GM12873 (cell line): Measurements from ENCODE around the gene ZBTB7A.

ENCODE experiments used
- TF ChIP-seq, protein P1 (sequence below): IDR thresholded peaks from 2 replicates; pipeline ENCODE4 v1.5.1; 2012; ENCODE audit warnings: low read depth, mild to moderate bottlenecking, moderate library complexity, low read length, control low read depth; ENCODE audit not compliant: insufficient read depth; ENCODE audit errors: missing control alignments

Gene ZBTB7A

DNA sequence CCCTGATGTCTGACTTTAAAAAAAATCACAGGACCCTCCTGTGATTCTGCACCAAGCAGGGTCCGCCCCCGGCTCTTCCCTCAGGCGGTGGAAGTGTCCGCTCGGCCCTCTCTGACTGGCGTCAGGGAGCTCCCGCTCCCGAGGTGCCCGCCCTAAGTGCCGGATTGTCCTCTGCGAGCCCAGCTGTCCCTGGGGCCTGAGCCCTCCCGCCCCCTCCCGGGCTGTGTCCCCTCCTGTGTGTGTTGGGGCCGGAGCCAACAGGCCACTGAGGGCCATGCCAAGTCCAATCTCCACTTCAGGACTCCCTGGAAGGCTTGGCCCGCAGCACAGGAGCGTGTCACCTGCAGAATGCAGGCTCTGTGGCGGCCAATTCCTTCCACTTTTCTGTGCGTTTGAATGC lies 31.8 kb upstream of the ZBTB7A start:
- TF ChIP-seq, protein P1, sequence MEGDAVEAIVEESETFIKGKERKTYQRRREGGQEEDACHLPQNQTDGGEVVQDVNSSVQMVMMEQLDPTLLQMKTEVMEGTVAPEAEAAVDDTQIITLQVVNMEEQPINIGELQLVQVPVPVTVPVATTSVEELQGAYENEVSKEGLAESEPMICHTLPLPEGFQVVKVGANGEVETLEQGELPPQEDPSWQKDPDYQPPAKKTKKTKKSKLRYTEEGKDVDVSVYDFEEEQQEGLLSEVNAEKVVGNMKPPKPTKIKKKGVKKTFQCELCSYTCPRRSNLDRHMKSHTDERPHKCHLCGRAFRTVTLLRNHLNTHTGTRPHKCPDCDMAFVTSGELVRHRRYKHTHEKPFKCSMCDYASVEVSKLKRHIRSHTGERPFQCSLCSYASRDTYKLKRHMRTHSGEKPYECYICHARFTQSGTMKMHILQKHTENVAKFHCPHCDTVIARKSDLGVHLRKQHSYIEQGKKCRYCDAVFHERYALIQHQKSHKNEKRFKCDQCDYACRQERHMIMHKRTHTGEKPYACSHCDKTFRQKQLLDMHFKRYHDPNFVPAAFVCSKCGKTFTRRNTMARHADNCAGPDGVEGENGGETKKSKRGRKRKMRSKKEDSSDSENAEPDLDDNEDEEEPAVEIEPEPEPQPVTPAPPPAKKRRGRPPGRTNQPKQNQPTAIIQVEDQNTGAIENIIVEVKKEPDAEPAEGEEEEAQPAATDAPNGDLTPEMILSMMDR: no peak

DNA sequence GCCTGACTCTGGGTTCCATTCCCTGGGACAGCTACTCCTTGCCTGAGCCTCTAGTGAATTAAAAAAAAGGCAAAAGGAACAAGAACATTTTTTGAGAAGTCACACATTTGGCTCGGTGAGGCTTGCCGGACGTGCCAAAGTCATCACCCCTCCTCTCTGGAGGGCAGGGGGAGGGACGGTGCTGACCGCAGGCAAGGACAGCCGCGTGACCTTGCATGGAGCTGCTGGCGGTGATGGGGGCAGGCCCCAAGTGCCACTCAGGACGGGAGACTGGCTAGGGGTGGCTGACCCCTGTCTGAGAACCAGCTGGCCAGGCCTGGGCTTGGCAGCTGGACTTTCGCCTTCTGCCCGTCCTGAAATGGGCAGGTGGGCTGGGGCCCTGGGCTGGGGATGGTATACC lies 30.8 kb upstream of the ZBTB7A start:
- TF ChIP-seq, protein P1: no peak

DNA sequence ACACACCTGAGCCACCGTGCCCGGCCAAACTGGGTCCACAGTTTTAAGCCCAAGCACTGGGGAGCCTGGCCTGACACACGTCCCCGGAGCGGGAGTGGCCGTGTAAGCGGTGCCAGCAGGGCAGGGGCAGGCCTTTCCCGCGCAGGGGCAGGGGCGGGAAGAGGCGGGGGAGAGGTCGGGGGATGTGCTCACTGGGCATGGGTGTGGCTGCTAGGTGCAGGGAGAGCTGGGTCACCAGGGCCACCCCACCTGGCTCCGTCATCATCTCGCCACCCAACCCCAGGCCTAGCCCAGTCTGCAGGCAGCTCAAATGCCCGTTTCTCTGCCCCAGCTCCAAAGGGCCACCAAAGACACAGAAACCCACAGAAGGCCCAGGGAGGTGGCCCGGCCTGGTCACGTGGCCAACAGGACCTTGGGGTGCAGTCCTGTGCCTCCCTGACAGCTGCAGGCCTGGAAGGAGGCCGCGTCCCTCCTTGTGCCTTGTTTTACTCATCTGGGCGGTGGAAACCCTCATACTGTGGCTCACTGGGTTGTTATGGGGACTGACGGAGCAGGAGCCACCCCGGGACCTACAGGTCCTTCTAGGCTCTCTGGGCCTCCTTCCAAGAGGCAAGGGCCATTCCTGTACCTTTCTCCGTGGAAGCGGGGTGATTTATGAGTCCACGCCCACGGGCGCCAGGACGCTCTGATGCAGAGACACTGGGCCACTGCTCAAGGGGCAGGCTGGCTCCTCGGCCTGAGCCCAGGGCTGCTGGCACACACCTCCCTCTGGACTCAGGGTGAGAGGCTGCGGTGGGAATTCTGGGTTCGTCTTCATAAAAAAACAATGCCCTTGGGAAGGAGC lies 29.6 kb upstream of the ZBTB7A start:
- TF ChIP-seq, protein P1: no peak

DNA sequence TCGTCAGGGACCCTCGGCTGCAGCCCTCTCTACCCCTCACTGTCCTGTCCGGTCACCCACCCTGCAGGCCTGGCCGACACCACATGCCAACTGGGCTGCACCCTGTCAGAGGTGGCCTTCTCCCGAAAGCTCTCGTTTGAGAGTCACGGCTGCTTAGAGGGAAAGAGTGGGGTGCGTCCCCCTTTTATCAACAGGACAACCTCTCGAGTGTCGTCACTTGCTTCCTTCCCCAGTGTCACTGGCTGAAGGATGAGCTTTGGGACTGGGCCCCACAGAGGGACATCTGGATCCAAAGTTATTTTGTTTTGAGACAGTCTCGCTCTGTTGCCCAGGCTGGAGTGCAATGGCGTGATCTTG lies 28.8 kb upstream of the ZBTB7A start:
- TF ChIP-seq, protein P1: no peak

DNA sequence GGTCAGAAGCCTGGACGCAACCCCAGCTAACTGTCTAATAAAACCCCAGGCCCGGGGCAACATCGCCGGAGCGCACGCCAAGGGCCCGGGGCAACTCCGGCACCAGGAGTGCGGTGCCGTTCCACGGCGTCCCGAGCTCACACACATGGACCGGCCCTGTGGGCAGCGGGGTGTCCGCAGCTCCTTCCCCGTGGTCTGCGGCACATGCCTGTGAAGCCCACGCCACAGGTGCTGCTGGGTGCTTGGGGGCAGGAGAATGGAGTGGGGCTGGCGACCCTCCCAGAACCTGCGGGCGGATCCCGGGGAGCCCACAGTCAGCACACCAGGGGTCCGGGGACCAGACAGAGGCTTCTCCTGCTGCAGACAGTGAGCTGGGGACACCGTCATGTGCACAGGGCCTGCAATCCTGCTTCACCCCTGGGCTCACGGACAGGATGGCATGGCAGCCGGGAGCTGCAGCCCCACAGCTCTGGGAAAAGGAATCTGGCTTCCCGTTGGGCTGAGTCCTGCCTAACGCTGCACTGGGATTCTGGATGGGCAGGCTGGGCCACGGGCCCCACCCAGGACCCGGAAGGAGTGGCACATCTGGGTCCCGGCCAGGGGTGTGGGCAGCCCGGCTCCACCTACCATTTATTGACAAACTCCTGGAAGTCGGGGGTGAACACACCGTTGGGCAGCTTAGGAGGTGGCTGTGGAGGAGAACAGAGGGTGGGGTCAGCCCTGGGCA lies 28.2 kb upstream of the ZBTB7A start:
- TF ChIP-seq, protein P1: no peak

DNA sequence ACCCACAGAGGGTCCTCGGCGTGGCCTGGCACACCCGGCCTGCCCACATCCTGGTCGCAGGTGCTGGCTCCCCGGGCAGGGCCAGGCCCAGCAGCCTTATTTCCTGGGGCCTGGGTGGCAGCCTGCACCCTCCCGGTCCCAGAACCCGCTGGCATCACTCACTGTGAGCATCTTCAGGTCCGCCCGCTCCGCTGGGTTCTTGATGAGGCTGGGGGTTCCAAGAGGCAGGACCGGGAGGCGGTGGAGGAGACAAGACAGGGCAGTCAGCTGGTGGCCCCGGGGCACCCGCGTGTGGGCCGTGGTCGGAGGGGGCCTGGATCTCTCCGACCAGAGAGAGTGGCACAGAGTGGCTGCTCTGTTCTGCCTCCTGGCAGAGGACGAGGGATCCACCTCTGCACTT lies 27.6 kb upstream of the ZBTB7A start:
- TF ChIP-seq, protein P1: no peak

DNA sequence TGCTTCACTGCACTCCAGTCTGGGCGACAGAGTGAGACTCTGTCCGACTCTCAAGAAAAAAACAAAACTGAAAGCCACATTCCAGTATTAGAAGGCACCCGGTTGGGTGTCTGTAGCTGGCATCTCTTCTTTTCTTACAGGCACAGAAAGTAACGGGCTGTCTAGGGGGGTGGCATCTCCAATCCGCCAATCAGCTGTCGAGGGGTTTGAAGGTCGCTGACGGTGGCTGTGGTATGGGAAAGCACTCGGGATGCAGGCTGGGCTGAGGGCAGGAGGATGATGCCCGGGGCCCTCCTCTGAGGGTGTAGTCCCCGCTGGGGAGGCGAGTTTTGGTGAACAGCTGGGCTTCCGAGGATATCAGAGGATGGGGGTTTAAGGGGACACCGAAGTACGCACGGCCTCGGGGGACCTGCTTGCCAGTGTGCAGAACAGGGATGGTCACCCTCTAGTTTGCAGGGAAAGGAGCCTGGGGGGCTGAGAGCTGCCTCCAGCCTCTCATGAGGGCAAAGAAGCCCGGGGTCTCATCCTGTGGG lies 27.0 kb upstream of the ZBTB7A start:
- TF ChIP-seq, protein P1: no peak
